GM23338 (cell line): ENCODE data around the gene THAP5. TPM values are rescaled to one million over a fixed set of nuclear protein-coding genes. Genes with fewer than 3 reads are reported as not detected.

Experiments
- ATAC-seq: fragments of 200-7000 bp; cut with Tn5 transposase; 3 replicates; pipeline ENCODE4 v1.9.1; 2020
- DNase-seq: peaks from one replicate; pipeline ENCODE4 v3.0.0-alpha.2; 2015; ENCODE audit warnings: low spot score
- H2AFZ ChIP-seq: fragments of 200-600 bp; sonication (generic); 2 replicates; pipeline ENCODE4 v1.8.0; 2016; ENCODE audit warnings: antibody characterized with exemption, mild to moderate bottlenecking, moderate library complexity
- H3F3A ChIP-seq: fragments of 200-600 bp; sonication (generic); replicated peaks from 2 replicates; pipeline ENCODE4 v1.8.0; 2017; ENCODE audit warnings: antibody characterized with exemption, mixed run types, low read depth
- H3K27ac ChIP-seq: fragments of 200-600 bp; sonication (generic); 2 replicates; pipeline ENCODE4 v1.6.1; 2016; ENCODE audit warnings: low read depth
- H3K27me3 ChIP-seq: fragments of 200-600 bp; sonication (generic); 2 replicates; pipeline ENCODE4 v1.8.0; 2016; ENCODE audit warnings: mild to moderate bottlenecking, mixed run types, moderate library complexity; ENCODE audit not compliant: insufficient read depth
- H3K36me3 ChIP-seq: fragments of 200-600 bp; sonication (generic); 2 replicates; pipeline ENCODE4 v1.8.0; 2016; ENCODE audit warnings: mild to moderate bottlenecking; ENCODE audit not compliant: insufficient read depth
- H3K4me1 ChIP-seq: fragments of 200-600 bp; sonication (generic); 2 replicates; pipeline ENCODE4 v1.8.0; 2016; ENCODE audit warnings: mild to moderate bottlenecking, moderate library complexity; ENCODE audit not compliant: insufficient read depth
- H3K4me2 ChIP-seq: fragments of 200-600 bp; sonication (generic); 2 replicates; pipeline ENCODE4 v1.7.1; 2017; ENCODE audit warnings: mixed run types
- H3K4me3 ChIP-seq: fragments of 200-600 bp; sonication (generic); 2 replicates; pipeline ENCODE4 v1.6.1; 2016; ENCODE audit warnings: mixed run types
- H3K79me2 ChIP-seq: fragments of 200-600 bp; sonication (generic); replicated peaks from 2 replicates; pipeline ENCODE4 v1.8.0; 2017; ENCODE audit warnings: mild to moderate bottlenecking; ENCODE audit not compliant: insufficient read depth
- H3K9me2 ChIP-seq: fragments of 200-600 bp; sonication (generic); 2 replicates; pipeline ENCODE4 v1.8.0; 2017; ENCODE audit not compliant: insufficient read depth
- H4K20me1 ChIP-seq: fragments of 200-600 bp; sonication (generic); replicated peaks from 2 replicates; pipeline ENCODE4 v1.8.0; 2017; ENCODE audit warnings: mild to moderate bottlenecking; ENCODE audit not compliant: insufficient read depth
- H3K27ac Mint-ChIP-seq: 2 replicates; pipeline ENCODE4 v1.8.0; 2020; ENCODE audit warnings: inconsistent platforms, mild to moderate bottlenecking, moderate library complexity, mixed read lengths
- H3K27me3 Mint-ChIP-seq: 3 replicates; pipeline ENCODE4 v1.8.0; 2022; ENCODE audit warnings: low read depth, mild to moderate bottlenecking, moderate library complexity, mixed read lengths, inconsistent platforms; ENCODE audit not compliant: insufficient read depth, poor library complexity
- H3K36me3 Mint-ChIP-seq: 3 replicates; pipeline ENCODE4 v1.8.0; 2021; ENCODE audit warnings: low read depth, mild to moderate bottlenecking, inconsistent platforms, moderate library complexity, mixed read lengths
- H3K4me1 Mint-ChIP-seq: 3 replicates; pipeline ENCODE4 v1.8.0; 2020; ENCODE audit warnings: mild to moderate bottlenecking, inconsistent platforms, mixed read lengths
- H3K4me3 Mint-ChIP-seq: 3 replicates; pipeline ENCODE4 v1.8.0; 2021; ENCODE audit warnings: moderate library complexity, mild to moderate bottlenecking, inconsistent platforms, mixed read lengths
- H3K9me3 Mint-ChIP-seq: 3 replicates; pipeline ENCODE4 v1.8.0; 2020; ENCODE audit warnings: moderate library complexity, mild to moderate bottlenecking, inconsistent platforms, mixed read lengths
- CREB1 ChIP-seq: fragments of 250-450 bp; sonication (Bioruptor Pico); IDR thresholded peaks from 2 replicates; pipeline ENCODE4 v1.5.0; 2020; ENCODE audit warnings: low read depth, mild to moderate bottlenecking, moderate library complexity
- CTCF ChIP-seq, 2 experiments: fragments of 200-600 bp in 1 of 2; sonication (generic) in 1 of 2; conservative IDR thresholded peaks; 2 replicates each; pipeline versions ENCODE4 v1.5.1 to v1.6.1; 2016 to 2017; ENCODE audit warnings: antibody characterized with exemption in 2 of 2, low read depth in 2 of 2, mild to moderate bottlenecking in 2 of 2, moderate library complexity in 1 of 2
- EZH2phosphoT487 ChIP-seq: fragments of 200-600 bp; sonication (generic); IDR thresholded peaks from one replicate; pipeline ENCODE4 v1.8.1; 2018; ENCODE audit warnings: antibody characterized with exemption; ENCODE audit not compliant: unreplicated experiment
- JUNB ChIP-seq: IDR thresholded peaks from one replicate; pipeline ENCODE4 v1.6.1; 2016; ENCODE audit warnings: antibody characterized with exemption; ENCODE audit not compliant: unreplicated experiment
- NANOG ChIP-seq: IDR thresholded peaks from 2 replicates; pipeline ENCODE4 v1.6.1; 2016; ENCODE audit warnings: antibody characterized with exemption, borderline replicate concordance
- POLR2AphosphoS5 ChIP-seq: IDR thresholded peaks from 2 replicates; pipeline ENCODE4 v1.6.1; 2016; ENCODE audit warnings: antibody characterized with exemption, low read depth
- ZNF331 ChIP-seq: fragments of 250-450 bp; sonication (Bioruptor Pico); IDR thresholded peaks from 2 replicates; pipeline ENCODE4 v1.5.0; 2020; ENCODE audit warnings: low read depth, mild to moderate bottlenecking, moderate library complexity
- ZNF462 ChIP-seq: fragments of 250-450 bp; sonication (Bioruptor Pico); IDR thresholded peaks from 2 replicates; pipeline ENCODE4 v1.5.0; 2020; ENCODE audit warnings: mild to moderate bottlenecking, moderate library complexity
- polyA plus RNA-seq: library from polyadenylated mRNA; unstranded; fragments of >200 nt; fragmentation: Nextera tagmentation; extraction: Ambion mirVana; gene quantifications from 2 replicates; pipeline ENCODE4 v1.2.1, GENCODE V29; 2016
- total RNA-seq: library from RNA; depleted of rRNA; stranded (reverse); fragments of >200 nt; shearing (Covaris generic); gene quantifications from 2 replicates; pipeline ENCODE4 v1.2.3, GENCODE V29; 2014

The THAP5 gene
- total and polyA plus RNA-seq, 2 experiments from 2014 or later: 18.2 to 32.3 TPM

- no peaks in the 10 kb centered on the region for H4K20me1 ChIP-seq
- Mint-ChIP-seq H3K9me3 (no peaks in the 10 kb centered on the region), H3K36me3 (no peaks in the 10 kb centered on the region), H3K27ac (no peak overlapping the region; the same call in 1 of the 2 replicates), H3K4me3 (no peak overlapping the region), H3K4me1 (peaks cover 19% of the 10 kb centered on the region), H3K27me3 (no peaks in the 10 kb centered on the region)
- H3F3A ChIP-seq: no peaks in the 10 kb centered on the region
- ATAC-seq (no peak), DNase-seq (no peak)
- peak overlapping the region; percentile 29; the same call in 1 of the 2 replicates for H2AFZ ChIP-seq
- H3K36me3 ChIP-seq: no peaks in the 10 kb centered on the region
- no peaks in the 10 kb centered on the region for H3K27me3 ChIP-seq
- no peak overlapping the region for H3K27ac ChIP-seq
- no peaks in the 10 kb centered on the region for H3K9me2 ChIP-seq
- H3K4me1 ChIP-seq: peaks cover 11% of the 10 kb centered on the region
- TF ChIP-seq CREB1 (CRISPR knock-in tag) (no peak), POLR2AphosphoS5 (no peak), CTCF (conservative IDR thresholded peaks at IDR 0.05; ENCODE audit: low read depth in 2 of 2) (no peak), EZH2phosphoT487 (no peak), JUNB (no peak), ZNF331 (no peak), NANOG (no peak), ZNF462 (no peak)
- no peaks in the 10 kb centered on the region for H3K79me2 ChIP-seq
- no peak overlapping the region for H3K4me2 ChIP-seq
- H3K4me3 ChIP-seq: no peak overlapping the region
Observed at GRCh38 chr7:108603656-108604306, 34.3 kb upstream of the THAP5 start.
